HG02610 (cell line): ENCODE results near the gene PTPRA.
"Not testable (repeated sequence)": the region's sequence is repeated elsewhere in the genome, so short reads cannot be mapped to it uniquely, and the experiment has no call there.

Experiments
- ATAC-seq: cut with Tn5 transposase; IDR thresholded peaks from one replicate; pipeline ENCODE4 v1.9.1; 2021; ENCODE audit warnings: mild to moderate bottlenecking, moderate library complexity; ENCODE audit not compliant: unreplicated experiment

Gene PTPRA

GRCh38 chr20:3071610-3072529 is 198.6 kb downstream of the PTPRA start, which contains the start of gene OXT:
Gene OXT (plus strand): TSS chr20:3071620. CDS start chr20:3071656, 36 bp downstream.
- no peak for ATAC-seq

GRCh38 chr20:3072530-3073250 is 199.4 kb downstream of the PTPRA start:
- ATAC-seq = no peak

- ATAC-seq = not testable (repeated sequence)
Observed at GRCh38 chr20:3073251-3073643, 200.0 kb downstream of the PTPRA start.

- no peak for ATAC-seq
Observed at GRCh38 chr20:3074812-3075211, 201.5 kb downstream of the PTPRA start.

GRCh38 chr20:3075315-3075714 is 202.0 kb downstream of the PTPRA start:
- not testable (repeated sequence) for ATAC-seq

- ATAC-seq = no peak
Observed at GRCh38 chr20:3077618-3078134, 204.4 kb downstream of the PTPRA start.

GRCh38 chr20:3080939-3081388 is 207.7 kb downstream of the PTPRA start:
- no peak for ATAC-seq

GRCh38 chr20:3081641-3082040 is 208.4 kb downstream of the PTPRA start:
- ATAC-seq = no peak

- ATAC-seq = no peak
Observed at GRCh38 chr20:3082306-3082951, 209.1 kb downstream of the PTPRA start.

- no peak for ATAC-seq
Observed at GRCh38 chr20:3082955-3083952, 210.0 kb downstream of the PTPRA start.

- no peak for ATAC-seq
Observed at GRCh38 chr20:3084283-3084985, 211.2 kb downstream of the PTPRA start, which contains the start of gene AVP. Gene AVP (minus strand): TSS chr20:3084724. CDS start chr20:3084674, 50 bp downstream.

- no peak for ATAC-seq
Observed at GRCh38 chr20:3084986-3085360, 211.7 kb downstream of the PTPRA start.

- ATAC-seq = no peak
Observed at GRCh38 chr20:3085571-3086072, 212.3 kb downstream of the PTPRA start.

- ATAC-seq = no peak
Observed at GRCh38 chr20:3088031-3088430, 214.8 kb downstream of the PTPRA start.
